Cardiac muscle cell (in vitro differentiated cells and primary cell): ENCODE measurements around the gene SNX7. TPM values are rescaled to one million over a fixed set of nuclear protein-coding genes. Genes with fewer than 3 reads are reported as not detected.

Source experiments
- DNase-seq, 2 donors: peaks; one replicate each; pipeline versions ENCODE4 v3.0.0 to v3.0.0-alpha.2; 2010 to 2017; ENCODE audit warnings: low read depth in 1 of 2, low spot score in 1 of 2
- H3K27ac ChIP-seq: fragments of 200-600 bp; sonication (generic); 2 replicates; pipeline ENCODE4 v1.5.1; 2016
- H3K27me3 ChIP-seq: fragments of 200-600 bp; sonication (generic); 2 replicates; pipeline ENCODE4 v1.6.0; 2016; ENCODE audit warnings: control low read depth
- H3K36me3 ChIP-seq: fragments of 200-600 bp; sonication (generic); 2 replicates; pipeline ENCODE4 v1.5.1; 2016; ENCODE audit warnings: control low read depth
- H3K4me1 ChIP-seq: fragments of 200-600 bp; sonication (generic); 2 replicates; pipeline ENCODE4 v1.8.1; 2017; ENCODE audit warnings: low read depth, mild to moderate bottlenecking, mixed run types
- H3K4me3 ChIP-seq: fragments of 200-600 bp; sonication (generic); 2 replicates; pipeline ENCODE4 v1.5.1; 2016; ENCODE audit warnings: mild to moderate bottlenecking
- H3K9me3 ChIP-seq: fragments of 200-600 bp; sonication (generic); 2 replicates; pipeline ENCODE4 v1.5.1; 2017; ENCODE audit warnings: low read depth, mild to moderate bottlenecking, control low read depth
- CTCF ChIP-seq: IDR thresholded peaks from 2 replicates; pipeline ENCODE4 v1.5.1; 2012; ENCODE audit warnings: low read depth, mild to moderate bottlenecking, low read length
- polyA plus RNA-seq: library from polyadenylated mRNA; unstranded; fragments of >200 nt; fragmentation: Nextera tagmentation; extraction: Ambion mirVana; gene quantifications from 2 replicates; pipeline ENCODE4 v1.2.1, GENCODE V29; 2016
- total RNA-seq: library from RNA; depleted of rRNA; stranded (reverse); fragments of >200 nt; gene quantifications from 2 replicates; pipeline ENCODE4 v1.2.3, GENCODE V29; 2016

The SNX7 gene
- total and polyA plus RNA-seq, 2 experiments from 2014 or later: 20.6 to 42.2 TPM

- no peak for TF ChIP-seq CTCF
- H3K9me3 ChIP-seq: no peaks in the 10 kb centered on the region
- no peak overlapping the region for H3K27ac ChIP-seq
- H3K4me3 ChIP-seq: no peak overlapping the region
- H3K27me3 ChIP-seq: no peaks in the 10 kb centered on the region
- H3K36me3 ChIP-seq: peaks cover 11% of the 10 kb centered on the region
- H3K4me1 ChIP-seq: no peaks in the 10 kb centered on the region
- no peak for DNase-seq
These were observed 20.3 kb downstream of the SNX7 start for GRCh38 chr1:98681812-98682211.

- no peak for TF ChIP-seq CTCF
- H3K9me3 ChIP-seq: no peaks in the 10 kb centered on the region
- DNase-seq: no peak
- H3K36me3 ChIP-seq: peaks cover 11% of the 10 kb centered on the region
- H3K27ac ChIP-seq: no peak overlapping the region
- H3K4me1 ChIP-seq: peaks cover 7% of the 10 kb centered on the region
- no peaks in the 10 kb centered on the region for H3K27me3 ChIP-seq
- H3K4me3 ChIP-seq: no peak overlapping the region
These were observed 26.7 kb downstream of the SNX7 start for GRCh38 chr1:98688110-98688739.

- Histone ChIP-seq H3K36me3 (peaks cover 6% of the 10 kb centered on the region), H3K4me3 (no peak overlapping the region), H3K9me3 (no peaks in the 10 kb centered on the region), H3K4me1 (peaks cover 7% of the 10 kb centered on the region), H3K27me3 (no peaks in the 10 kb centered on the region), H3K27ac (no peak overlapping the region)
- no peak for DNase-seq
- TF ChIP-seq CTCF: no peak
These were observed 29.1 kb downstream of the SNX7 start for GRCh38 chr1:98690576-98690975.

- no peak for DNase-seq
- Histone ChIP-seq H3K27ac (no peak overlapping the region), H3K36me3 (no peaks in the 10 kb centered on the region), H3K9me3 (no peaks in the 10 kb centered on the region), H3K27me3 (no peaks in the 10 kb centered on the region), H3K4me3 (no peak overlapping the region), H3K4me1 (peaks cover 7% of the 10 kb centered on the region)
- no peak for TF ChIP-seq CTCF
These were observed 31.0 kb downstream of the SNX7 start for GRCh38 chr1:98692482-98692881.

GRCh38 chr1:98693385-98693784, 31.9 kb downstream of the SNX7 start:
- DNase-seq: no peak
- Histone ChIP-seq H3K4me3 (no peak overlapping the region), H3K9me3 (no peaks in the 10 kb centered on the region), H3K36me3 (no peaks in the 10 kb centered on the region), H3K27me3 (no peaks in the 10 kb centered on the region), H3K27ac (no peak overlapping the region), H3K4me1 (peaks cover 7% of the 10 kb centered on the region)
- no peak for TF ChIP-seq CTCF
